Endothelial cell of umbilical vein (primary cell): ENCODE measurements around the gene ANKMY2. TPM values are rescaled to one million over a fixed set of nuclear protein-coding genes. Genes with fewer than 3 reads are reported as not detected.

Experiments used
- BruUV-seq: library from RNA; stranded (reverse); fragments of 400-500 nt; replicated peaks from 2 replicates; lab custom pipeline; 2021; lab: Mats Ljungman, UMichigan
- CTCF ChIA-PET: fragments of 300-600, 350-600 bp; sonication (Branson Sonifier 250); formaldehyde crosslinking; loops from one replicate; lab custom pipeline; 2021; ENCODE audit warnings: antibody characterized with exemption, inconsistent platforms; lab: Charles Lee
- POLR2A ChIA-PET: fragments of 300-600, 350-600 bp; sonication (Branson Sonifier 250); formaldehyde crosslinking; loops from one replicate; lab custom pipeline; 2021; ENCODE audit warnings: antibody characterized with exemption, inconsistent platforms; lab: Charles Lee
- DNase-seq: peaks from one replicate; pipeline ENCODE4 v3.0.0-alpha.2; 2011; ENCODE audit warnings: low read depth, low spot score
- FAIRE-seq: peaks from 2 replicates; lab custom pipeline; 2011; peaks lifted over from hg19 to GRCh38; lab: Jason Lieb, UNC
- H2AFZ ChIP-seq: 2 replicates; pipeline ENCODE4 v1.6.0; 2012; ENCODE audit warnings: low read depth, low read length, control low read depth, inconsistent platforms
- H3K27ac ChIP-seq: 2 replicates; pipeline ENCODE4 v1.5.1; 2011; ENCODE audit warnings: low read depth, mild to moderate bottlenecking, control low read depth, low read length, moderate library complexity; ENCODE audit not compliant: insufficient read depth
- H3K27me3 ChIP-seq, 2 experiments: 2 replicates each; pipeline versions ENCODE4 v1.6.0 to v1.6.1; 2011; ENCODE audit warnings: low read length in 2 of 2, mixed read lengths in 1 of 2; ENCODE audit not compliant: control insufficient read depth in 2 of 2, insufficient read depth in 2 of 2
- H3K36me3 ChIP-seq, 2 experiments: 2 replicates in 1 of 2; 3 replicates in 1 of 2; pipeline ENCODE4 v1.5.1; 2011; ENCODE audit warnings: low read length in 2 of 2, mild to moderate bottlenecking in 1 of 2, moderate library complexity in 1 of 2; ENCODE audit not compliant: control insufficient read depth in 2 of 2, insufficient read depth in 2 of 2; ENCODE audit errors: extremely low read depth in 1 of 2
- H3K4me1 ChIP-seq: 3 replicates; pipeline ENCODE4 v1.5.1; 2011; ENCODE audit warnings: mild to moderate bottlenecking, low read length; ENCODE audit not compliant: control insufficient read depth, insufficient read depth; ENCODE audit errors: extremely low read depth
- H3K4me2 ChIP-seq: 2 replicates; pipeline ENCODE4 v1.6.1; 2011; ENCODE audit warnings: low read length, control low read depth, mixed read lengths; ENCODE audit not compliant: insufficient read depth
- H3K4me3 ChIP-seq, 3 experiments: fragments of 200-600 bp in 1 of 3; sonication (generic), shearing (Covaris generic) in 1 of 3; replicated peaks in 1 of 3; 2 replicates each; pipeline ENCODE4 v1.5.1; 2011 to 2016; ENCODE audit warnings: control low read depth in 3 of 3, low read length in 3 of 3, mild to moderate bottlenecking in 2 of 3, inconsistent platforms in 1 of 3, low read depth in 1 of 3, moderate library complexity in 1 of 3; ENCODE audit not compliant: insufficient read depth in 1 of 3
- H3K79me2 ChIP-seq: 2 replicates; pipeline ENCODE4 v1.6.0; 2012; ENCODE audit warnings: low read length, inconsistent platforms; ENCODE audit not compliant: control insufficient read depth, insufficient read depth
- H3K9ac ChIP-seq: replicated peaks from 2 replicates; pipeline ENCODE3; 2011; ENCODE audit warnings: low read length, control low read depth; ENCODE audit not compliant: insufficient read depth; ENCODE audit errors: extremely low read depth
- H3K9me1 ChIP-seq: replicated peaks from 3 replicates; pipeline ENCODE4 v1.6.0; 2011; ENCODE audit warnings: mild to moderate bottlenecking, low read length; ENCODE audit not compliant: control insufficient read depth, insufficient read depth; ENCODE audit errors: extremely low read depth
- H3K9me3 ChIP-seq: replicated peaks from 2 replicates; pipeline ENCODE4 v1.5.1; 2012; ENCODE audit warnings: low read length, inconsistent platforms; ENCODE audit not compliant: control insufficient read depth, insufficient read depth
- H4K20me1 ChIP-seq: replicated peaks from 2 replicates; pipeline ENCODE3; 2011; ENCODE audit warnings: mild to moderate bottlenecking, low read length; ENCODE audit not compliant: control insufficient read depth, insufficient read depth; ENCODE audit errors: extremely low read depth
- EZH2 ChIP-seq: IDR thresholded peaks from 2 replicates; pipeline ENCODE4 v1.6.1; 2012; ENCODE audit warnings: borderline replicate concordance, low read depth, mild to moderate bottlenecking, moderate library complexity, low read length, inconsistent platforms; ENCODE audit not compliant: severe bottlenecking
- FOS ChIP-seq: IDR thresholded peaks from 2 replicates; pipeline ENCODE4 v1.6.1; 2011; ENCODE audit warnings: mild to moderate bottlenecking, low read length, moderate library complexity, borderline replicate concordance; ENCODE audit not compliant: insufficient read depth
- GATA2 ChIP-seq: IDR thresholded peaks from 2 replicates; pipeline ENCODE4 v1.7.0; 2011; ENCODE audit warnings: low read depth, mild to moderate bottlenecking, moderate library complexity, mixed read lengths, low read length; ENCODE audit not compliant: insufficient read length, insufficient read depth
- JUN ChIP-seq: IDR thresholded peaks from 2 replicates; pipeline ENCODE4 v1.6.1; 2011; ENCODE audit warnings: borderline replicate concordance, low read depth; ENCODE audit not compliant: insufficient read length, insufficient read depth
- MYC ChIP-seq: IDR thresholded peaks from one replicate; pipeline ENCODE4 v1.6.1; 2011; ENCODE audit warnings: mild to moderate bottlenecking, low read depth, low read length
- POLR2AphosphoS5 ChIP-seq: IDR thresholded peaks from 2 replicates; pipeline ENCODE4 v1.6.1; 2012; ENCODE audit warnings: low read depth, mild to moderate bottlenecking, control low read depth, low read length, moderate library complexity; ENCODE audit not compliant: insufficient read depth
- dilution Hi-C: fragments of 300-500 bp; cut with MboI; formaldehyde crosslinking; loops from one replicate; pipeline ENCODE4 v1.15.0; 2019; ENCODE audit warnings: low sequenced_read_pairs; ENCODE audit not compliant: extremely low pct_ligation_motif_present
- intact Hi-C: fragments of 100-400 bp; cut with micrococcal nuclease; formaldehyde crosslinking; loops from one replicate; pipeline ENCODE4 v1.10.0; 2022
- polyA plus RNA-seq, 4 experiments: library from polyadenylated mRNA; depleted of rRNA in 3 of 4; stranded (reverse) in 3 of 4; unstranded in 1 of 4; fragments of >200 nt; gene quantifications; 2 replicates each; pipeline versions ENCODE4 v1.2.1 to v1.2.3, GENCODE V29; 2011 to 2012; ENCODE audit warnings: missing spikeins in 1 of 4
- total RNA-seq: library from RNA; stranded (reverse); gene quantifications from 2 replicates; pipeline ENCODE4 v1.2.3, GENCODE V29; 2021
- TF ChIP-seq, protein P1 (sequence below): IDR thresholded peaks from 2 replicates; pipeline ENCODE4 v1.6.1; 2011; ENCODE audit not compliant: insufficient read depth, insufficient read length
- TF ChIP-seq, protein P2 (sequence below), 2 donors: IDR thresholded peaks; 1 replicate in 1 of 2; 2 replicates in 1 of 2; pipeline ENCODE4 v1.5.1; 2011; ENCODE audit warnings: low read length in 2 of 2, mild to moderate bottlenecking in 2 of 2, moderate library complexity in 2 of 2, control low read depth in 1 of 2, inconsistent platforms in 1 of 2, low read depth in 1 of 2; ENCODE audit not compliant: insufficient read depth in 1 of 2; ENCODE audit errors: extremely low read depth in 1 of 2

The ANKMY2 gene
- total and polyA plus RNA-seq, 2 donors (not counting 3 experiments of a cell fraction or from before 2014, with no cell fraction given), result 7.7 to 11.6 TPM

DNA sequence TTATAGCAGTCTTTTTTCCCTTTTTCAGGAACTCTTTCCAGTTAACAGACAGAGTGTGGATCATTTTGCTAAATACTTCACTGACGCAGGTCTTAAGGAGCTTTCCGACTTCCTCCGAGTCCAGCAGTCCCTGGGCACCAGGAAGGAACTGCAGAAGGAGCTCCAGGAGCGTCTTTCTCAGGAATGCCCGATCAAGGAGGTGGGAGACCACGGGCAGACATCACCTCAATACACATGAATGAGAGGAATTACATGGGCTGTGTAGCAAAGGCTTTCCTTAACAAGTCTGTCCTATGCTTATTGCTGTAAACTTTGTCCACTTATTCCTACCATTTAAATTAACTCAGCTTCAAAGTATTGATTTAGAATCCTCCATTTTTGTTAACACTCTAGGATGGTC lies 49.3 kb upstream of the ANKMY2 start:
- POLR2A ChIA-PET, result no interaction called here

More for the DNA sequence above, 49.3 kb upstream of the ANKMY2 start:
- Histone ChIP-seq H3K4me1 (peaks cover 7% of the 10 kb centered on the region), H2AFZ (no peak overlapping the region), H3K27me3 (no peaks in the 10 kb centered on the region), H3K36me3 (peaks cover 18 to 42% of the 10 kb centered on the region in 2 experiments), H3K79me2 (no peaks in the 10 kb centered on the region), H3K4me2 (no peak overlapping the region), H3K27ac (no peak overlapping the region), H3K9ac (no peak overlapping the region), H3K9me3 (no peaks in the 10 kb centered on the region), H3K9me1 (no peaks in the 10 kb centered on the region), H4K20me1 (no peaks in the 10 kb centered on the region), H3K4me3 (no peak overlapping the region)
- no TSS peak for BruUV-seq
- TF ChIP-seq JUN, result no peak
- no peak for TF ChIP-seq FOS
- no peak for TF ChIP-seq MYC
- TF ChIP-seq POLR2AphosphoS5, result no peak
- TF ChIP-seq, protein P1, sequence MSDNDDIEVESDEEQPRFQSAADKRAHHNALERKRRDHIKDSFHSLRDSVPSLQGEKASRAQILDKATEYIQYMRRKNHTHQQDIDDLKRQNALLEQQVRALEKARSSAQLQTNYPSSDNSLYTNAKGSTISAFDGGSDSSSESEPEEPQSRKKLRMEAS, result no peak
- TF ChIP-seq, protein P2, sequence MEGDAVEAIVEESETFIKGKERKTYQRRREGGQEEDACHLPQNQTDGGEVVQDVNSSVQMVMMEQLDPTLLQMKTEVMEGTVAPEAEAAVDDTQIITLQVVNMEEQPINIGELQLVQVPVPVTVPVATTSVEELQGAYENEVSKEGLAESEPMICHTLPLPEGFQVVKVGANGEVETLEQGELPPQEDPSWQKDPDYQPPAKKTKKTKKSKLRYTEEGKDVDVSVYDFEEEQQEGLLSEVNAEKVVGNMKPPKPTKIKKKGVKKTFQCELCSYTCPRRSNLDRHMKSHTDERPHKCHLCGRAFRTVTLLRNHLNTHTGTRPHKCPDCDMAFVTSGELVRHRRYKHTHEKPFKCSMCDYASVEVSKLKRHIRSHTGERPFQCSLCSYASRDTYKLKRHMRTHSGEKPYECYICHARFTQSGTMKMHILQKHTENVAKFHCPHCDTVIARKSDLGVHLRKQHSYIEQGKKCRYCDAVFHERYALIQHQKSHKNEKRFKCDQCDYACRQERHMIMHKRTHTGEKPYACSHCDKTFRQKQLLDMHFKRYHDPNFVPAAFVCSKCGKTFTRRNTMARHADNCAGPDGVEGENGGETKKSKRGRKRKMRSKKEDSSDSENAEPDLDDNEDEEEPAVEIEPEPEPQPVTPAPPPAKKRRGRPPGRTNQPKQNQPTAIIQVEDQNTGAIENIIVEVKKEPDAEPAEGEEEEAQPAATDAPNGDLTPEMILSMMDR (IDR thresholded peaks at IDR 0.05; ENCODE audit: extremely low read depth in 1 of 2, insufficient read depth in 1 of 2, low read depth in 1 of 2, low read length in 2 of 2), result no peak
- TF ChIP-seq EZH2, result no peak
- no peak for TF ChIP-seq GATA2
- intact Hi-C loops, result loop anchor here (1.0 to 5.0 kb wide), 4 partner anchors 107 to 603 kb away; partner anchors contain the start of genes AGR2 and AHR
- CTCF ChIA-PET, result interaction anchor here (0.8 to 2.7 kb wide), 13 partner anchors 9 to 621 kb away, joined by 3 to 41 read pairs (median 4); no protein-coding TSS in a partner anchor
- no peak for DNase-seq
- dilution Hi-C loops, result no loop called here
- no peak for FAIRE-seq
